Activated CD4-positive, alpha-beta T cell treated with anti-CD3 and anti-CD28 coated beads, Interleukin-2, amount 50 U/mL, for 16 hours (primary cell): ENCODE measurements around the gene TSPEAR.
"Not testable (repeated sequence)": the region's sequence is repeated elsewhere in the genome, so short reads cannot be mapped to it uniquely, and the experiment has no call there.

Experiments
- DNase-seq: peaks from one replicate; pipeline ENCODE4 v3.0.0-alpha.2; 2020

Gene TSPEAR

GRCh38 chr21:44625756-44626155 is 85.6 kb downstream of the TSPEAR start:
- no peak for DNase-seq

GRCh38 chr21:44623575-44623974 is 87.8 kb downstream of the TSPEAR start:
- no peak for DNase-seq

GRCh38 chr21:44619886-44620285 is 91.5 kb downstream of the TSPEAR start:
- no peak for DNase-seq

GRCh38 chr21:44618909-44619308 is 92.5 kb downstream of the TSPEAR start:
- peak; percentile 46 for DNase-seq

- no peak for DNase-seq
These were observed 92.9 kb downstream of the TSPEAR start for GRCh38 chr21:44618504-44618903.

- DNase-seq, result no peak
These were observed 94.3 kb downstream of the TSPEAR start for GRCh38 chr21:44617071-44617501.

GRCh38 chr21:44616591-44616926 is 94.8 kb downstream of the TSPEAR start:
- DNase-seq, result no peak

GRCh38 chr21:44615911-44616590 is 95.3 kb downstream of the TSPEAR start:
- DNase-seq, result no peak

- DNase-seq, result no peak
These were observed 95.9 kb downstream of the TSPEAR start for GRCh38 chr21:44615466-44615865.

GRCh38 chr21:44614961-44615391 is 96.4 kb downstream of the TSPEAR start:
- DNase-seq, result no peak

GRCh38 chr21:44614161-44614631 is 97.2 kb downstream of the TSPEAR start:
- DNase-seq, result no peak

- DNase-seq, result no peak
These were observed 97.8 kb downstream of the TSPEAR start for GRCh38 chr21:44613386-44614155.

- DNase-seq, result no peak
These were observed 98.6 kb downstream of the TSPEAR start for GRCh38 chr21:44612669-44613229.

- no peak for DNase-seq
These were observed 99.3 kb downstream of the TSPEAR start, which contains the start of gene KRTAP10-8 for GRCh38 chr21:44612029-44612486. Gene KRTAP10-8 (plus strand): TSS chr21:44612079. CDS start chr21:44612101, 22 bp downstream.

GRCh38 chr21:44611551-44611950 is 99.8 kb downstream of the TSPEAR start:
- no peak for DNase-seq

- DNase-seq, result not testable (repeated sequence)
These were observed 101.1 kb downstream of the TSPEAR start for GRCh38 chr21:44610157-44610843.

GRCh38 chr21:44609193-44609592 is 102.2 kb downstream of the TSPEAR start:
- no peak for DNase-seq

- no peak for DNase-seq
These were observed 104.9 kb downstream of the TSPEAR start for GRCh38 chr21:44606495-44606894.

- no peak for DNase-seq
These were observed 107.5 kb downstream of the TSPEAR start for GRCh38 chr21:44603911-44604310.

- DNase-seq, result no peak
These were observed 108.1 kb downstream of the TSPEAR start for GRCh38 chr21:44603109-44603875.

- DNase-seq, result no peak
These were observed 108.9 kb downstream of the TSPEAR start for GRCh38 chr21:44602463-44602850.
